GM12878 (cell line): ENCODE data around the gene ELMO3. TPM values are rescaled to one million over a fixed set of nuclear protein-coding genes. Genes with fewer than 3 reads are reported as not detected.

ENCODE experiments used
- ATAC-seq: fragments of 200-7000 bp; cut with Tn5 transposase; 3 replicates; pipeline ENCODE4 v1.9.1; 2020; ENCODE audit warnings: mild to moderate bottlenecking, moderate library complexity
- BruUV-seq: library from RNA; stranded (reverse); fragments of 400-500 nt; replicated peaks from 2 replicates; lab custom pipeline; 2021; lab: Mats Ljungman, UMichigan
- CTCF ChIA-PET: fragments of 300-600 bp; sonication (Branson Sonifier 250); formaldehyde crosslinking; extraction: SDS; loops from one replicate; lab custom pipeline; 2021; ENCODE audit warnings: inconsistent platforms; lab: Yijun Ruan, JAX
- POLR2A ChIA-PET: fragments of 350-600 bp; formaldehyde crosslinking; extraction: SDS; loops from one replicate; lab custom pipeline; 2021; ENCODE audit warnings: inconsistent platforms; lab: Charles Lee
- RAD21 ChIA-PET: fragments of 300-600 bp; sonication (Branson Sonifier 250); formaldehyde crosslinking; loops from one replicate; lab custom pipeline; 2023; ENCODE audit warnings: antibody characterized with exemption; ENCODE audit not compliant: unreplicated experiment; lab: Charles Lee
- SMC1A ChIA-PET: fragments of 300-600 bp; sonication (Branson Sonifier 250); formaldehyde crosslinking; loops from one replicate; lab custom pipeline; 2023; ENCODE audit not compliant: unreplicated experiment, uncharacterized antibody; lab: Charles Lee
- DNase-seq: peaks from one replicate; pipeline ENCODE4 v3.0.0-alpha.2; 2011; ENCODE audit warnings: low read depth, low spot score
- FAIRE-seq: peaks from 3 replicates; lab custom pipeline; 2011; peaks lifted over from hg19 to GRCh38; lab: Jason Lieb, UNC
- H2AFZ ChIP-seq: 2 replicates; pipeline ENCODE4 v1.6.0; 2011; ENCODE audit warnings: low read depth, low read length, control low read depth; ENCODE audit not compliant: control insufficient read depth
- H3K27ac ChIP-seq: 2 replicates; pipeline ENCODE4 v1.5.1; 2011; ENCODE audit warnings: control low read depth; ENCODE audit not compliant: control insufficient read depth, insufficient read depth
- H3K27me3 ChIP-seq, 2 experiments: replicated peaks in 1 of 2; 2 replicates each; pipeline versions ENCODE4 v1.6.0 to v1.6.1; 2011; ENCODE audit warnings: low read length in 1 of 2; ENCODE audit not compliant: control insufficient read depth in 2 of 2, insufficient read depth in 2 of 2
- H3K36me3 ChIP-seq, 2 experiments: 2 replicates each; pipeline ENCODE4 v1.5.1; 2011; ENCODE audit warnings: low read length in 1 of 2; ENCODE audit not compliant: control insufficient read depth in 2 of 2, insufficient read depth in 2 of 2
- H3K4me1 ChIP-seq: 2 replicates; pipeline ENCODE4 v1.6.1; 2011; ENCODE audit warnings: mild to moderate bottlenecking, low read length, moderate library complexity, mixed read lengths; ENCODE audit not compliant: control insufficient read depth, insufficient read depth
- H3K4me2 ChIP-seq: 2 replicates; pipeline ENCODE4 v1.6.0; 2011; ENCODE audit warnings: control low read depth; ENCODE audit not compliant: control insufficient read depth, insufficient read depth
- H3K4me3 ChIP-seq: fragments of 200-600 bp; sonication (generic); 2 replicates; pipeline ENCODE4 v1.5.1; 2016
- H3K79me2 ChIP-seq: 2 replicates; pipeline ENCODE4 v1.6.0; 2011; ENCODE audit warnings: low read length; ENCODE audit not compliant: control insufficient read depth, insufficient read depth
- H3K9ac ChIP-seq: 2 replicates; pipeline ENCODE4 v1.8.0; 2011; ENCODE audit warnings: low read length, control low read depth, mixed read lengths; ENCODE audit not compliant: control insufficient read depth, insufficient read depth
- H3K9me3 ChIP-seq: replicated peaks from 3 replicates; pipeline ENCODE4 v1.5.1; 2011; ENCODE audit warnings: mild to moderate bottlenecking, low read length; ENCODE audit not compliant: control insufficient read depth, insufficient read depth
- H4K20me1 ChIP-seq: 2 replicates; pipeline ENCODE4 v1.6.0; 2011; ENCODE audit not compliant: control insufficient read depth, insufficient read depth
- BCL11A ChIP-seq: IDR thresholded peaks from 2 replicates; pipeline ENCODE4 v1.6.1; 2011; ENCODE audit warnings: low read depth, low read length
- CBX3 ChIP-seq: fragments of 200-600 bp; sonication (generic); IDR thresholded peaks from 2 replicates; pipeline ENCODE4 v1.6.1; 2016; ENCODE audit warnings: low read depth, borderline replicate concordance
- GABPA ChIP-seq: IDR thresholded peaks from 2 replicates; pipeline ENCODE4 v1.6.1; 2014; ENCODE audit warnings: antibody characterized with exemption, low read depth, mild to moderate bottlenecking, inconsistent platforms
- HCFC1 ChIP-seq: fragments of 150-350 bp; IDR thresholded peaks from 2 replicates; pipeline ENCODE4 v1.6.1; 2014; ENCODE audit warnings: low read length
- MEF2A ChIP-seq: IDR thresholded peaks from 2 replicates; pipeline ENCODE4 v1.6.1; 2011; ENCODE audit warnings: low read depth, mild to moderate bottlenecking, low read length, moderate library complexity; ENCODE audit not compliant: insufficient read depth
- MLLT1 ChIP-seq: fragments of 450-650 bp; IDR thresholded peaks from 2 replicates; pipeline ENCODE4 v1.6.1; 2016; ENCODE audit warnings: mild to moderate bottlenecking
- MTA3 ChIP-seq: IDR thresholded peaks from 2 replicates; pipeline ENCODE4 v1.6.1; 2012; ENCODE audit warnings: low read length, inconsistent platforms, borderline replicate concordance
- RB1 ChIP-seq: fragments of 450-650 bp; formaldehyde crosslinking; IDR thresholded peaks from 2 replicates; pipeline ENCODE4 v1.6.1; 2017; ENCODE audit warnings: mild to moderate bottlenecking, borderline replicate concordance
- SMAD5 ChIP-seq: IDR thresholded peaks from 2 replicates; pipeline ENCODE4 v1.6.1; 2016; ENCODE audit warnings: antibody characterized with exemption, low read depth
- SUPT20H ChIP-seq: IDR thresholded peaks from 2 replicates; pipeline ENCODE4 v1.6.1; 2011; ENCODE audit warnings: low read depth, mild to moderate bottlenecking, low read length, moderate library complexity, borderline replicate concordance; ENCODE audit not compliant: control insufficient read depth
- ZNF687 ChIP-seq: fragments of 450-650 bp; IDR thresholded peaks from 2 replicates; pipeline ENCODE4 v1.6.1; 2017; ENCODE audit warnings: mild to moderate bottlenecking, moderate library complexity
- WGBS: methylation state at CpG from one replicate; pipeline ENCODE4 v1.1.6; 2016; ENCODE audit warnings: low lambda C conversion rate; ENCODE audit not compliant: insufficient replicate concordance, insufficient coverage; ENCODE audit errors: missing lambda C conversion rate; 5-methylcytosine and 5-hydroxymethylcytosine counted together
- in situ Hi-C: fragments of 300-500 bp; cut with MboI; formaldehyde crosslinking; loops from 9 replicates; pipeline ENCODE4 v1.14.3; 2018; ENCODE audit warnings: mixed read lengths
- intact Hi-C: fragments of 100-400 bp; cut with micrococcal nuclease; formaldehyde crosslinking; loops from one replicate; pipeline ENCODE4 v1.14.2; 2022; ENCODE audit not compliant: unreplicated experiment
- polyA plus RNA-seq, 11 experiments: library from polyadenylated mRNA; depleted of rRNA in 4 of 11; unstranded in 6 of 11; stranded (reverse) in 5 of 11; fragments of >200 nt; fragmentation: Nextera tagmentation in 4 of 11; fragmentation: Illumina TruSeq in 1 of 11; extraction: Ambion mirVana in 4 of 11; extraction: Trizol in 1 of 11; gene quantifications; 1 replicate in 1 of 11; 2 replicates in 10 of 11; pipeline versions ENCODE4 v1.2.1 to v1.2.3, GENCODE V29; 2011 to 2016; ENCODE audit warnings: inconsistent platforms in 2 of 11, missing spikeins in 2 of 11, low read depth in 1 of 11
- total RNA-seq, 4 experiments: library from RNA; depleted of rRNA in 3 of 4; stranded (reverse); fragments of >200 nt in 3 of 4; fragmentation: Illumina TruSeq in 1 of 4; extraction: Trizol in 1 of 4; gene quantifications; 2 replicates each; pipeline versions ENCODE4 v1.2.1 to v1.2.3, GENCODE V29; 2013 to 2021
- TF ChIP-seq, protein P1 (sequence below): IDR thresholded peaks from 2 replicates; pipeline ENCODE4 v1.6.1; 2011; ENCODE audit warnings: borderline replicate concordance, low read depth, mild to moderate bottlenecking, moderate library complexity, low read length; ENCODE audit not compliant: insufficient read depth, poor library complexity, severe bottlenecking

The ELMO3 gene
- total and polyA plus RNA-seq, 10 of the 15 experiments (the other 5 are each of a cell fraction or from before 2014, with no cell fraction given) = 0.05 to 4.7 (median 0.96) TPM; not detected in 1

GRCh38 chr16:67170168-67170948 lies 28.6 kb upstream of the ELMO3 start, which contains the start of gene NOL3 (continued):
- TF ChIP-seq MLLT1 (no peak), RB1 (no peak), MTA3 (no peak), CBX3 (no peak), SUPT20H (no peak), GABPA (no peak)
- TF ChIP-seq, all 136 proteins: peak for 26

DNA sequence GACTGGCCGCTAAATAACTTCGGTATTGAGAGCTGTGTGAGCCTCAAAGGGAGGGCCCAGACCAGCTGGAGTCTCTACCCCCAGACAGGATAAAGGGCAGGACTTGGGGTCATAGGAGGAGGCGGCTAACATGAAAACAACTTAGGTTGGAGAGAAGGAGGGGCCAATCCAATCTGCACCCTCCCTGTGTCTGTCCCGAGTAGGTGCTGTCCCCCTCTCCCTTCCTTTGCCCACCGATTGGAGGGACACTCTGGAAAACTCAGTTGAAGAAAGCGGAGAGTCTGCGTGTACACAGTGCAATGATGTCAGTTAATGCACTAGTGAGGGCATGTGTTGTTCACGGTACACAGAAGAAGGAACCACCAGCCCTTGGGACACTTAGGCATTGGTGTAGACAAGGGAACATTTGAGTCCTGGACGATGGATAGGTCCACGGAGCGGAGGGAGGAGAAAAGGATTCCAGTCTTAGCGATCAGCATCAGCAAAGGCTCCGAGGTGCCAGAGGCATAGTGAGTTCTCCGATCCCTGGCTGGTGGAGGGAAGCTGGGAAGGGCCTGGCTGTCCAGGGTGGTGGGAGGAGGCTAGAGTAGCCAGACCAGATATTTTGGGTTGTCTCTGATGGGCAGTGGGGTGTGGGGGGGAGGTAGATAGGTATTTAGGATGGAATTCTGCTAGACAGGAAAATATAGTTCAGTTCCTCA lies 27.8 kb upstream of the ELMO3 start:
- peak; percentile 12 for ATAC-seq
- H3K4me2 ChIP-seq = peak overlapping the region; percentile 95
- CTCF ChIA-PET = interaction anchor here (0.8 to 5.4 kb wide), 11 partner anchors 8 to 215 kb away, joined by 3 to 60 read pairs (median 5); partner anchors contain the start of genes B3GNT9, EXOC3L1, FBXL8 and MATCAP1
- POLR2A ChIA-PET = interaction anchor here (0.7 to 10.9 kb wide), 8 partner anchors 10 to 153 kb away, joined by 3 to 137 read pairs (median 4); partner anchors contain the start of genes FBXL8, FHOD1, HSF4 and TRADD
- RAD21 ChIA-PET = interaction anchor here (0.9 to 4.1 kb wide), 10 partner anchors 9 to 153 kb away, joined by 3 to 48 read pairs (median 4); partner anchors contain the start of genes E2F4, FBXL8, FHOD1 and TMEM208
- peak overlapping the region; percentile 69; the same call in 1 of the 2 replicates for H3K9ac ChIP-seq
- no peaks in the 10 kb centered on the region for H4K20me1 ChIP-seq
- peak overlapping the region; percentile 74 for H2AFZ ChIP-seq
- SMC1A ChIA-PET = interaction anchor here (1.0 to 4.1 kb wide), 3 partner anchors 12 to 153 kb away, joined by 3 to 48 read pairs (median 6); partner anchors contain the start of genes FBXL8 and TRADD
- no peak for DNase-seq
- FAIRE-seq = peak; percentile 41
- H3K9me3 ChIP-seq = no peaks in the 10 kb centered on the region
- H3K36me3 ChIP-seq = no peaks in the 10 kb centered on the region
- no peaks in the 10 kb centered on the region for H3K79me2 ChIP-seq
- peaks cover 0 to 5% of the 10 kb centered on the region in 2 experiments; a peak in 2 of 4 replicates for H3K27me3 ChIP-seq
- H3K4me1 ChIP-seq = peaks cover 43% of the 10 kb centered on the region
- WGBS = 67% methylated on average over 14 of the region's 14 CpGs
- BruUV-seq = TSS peak; percentile 58
- intact Hi-C loops (no loop called here), in situ Hi-C loops (no loop called here)
- peak overlapping the region; percentile 73 for H3K4me3 ChIP-seq
- peak overlapping the region; percentile 50 for H3K27ac ChIP-seq
- 0 out of 2 replicates have a peak, but pooled peaks have one; percentile 47 for TF ChIP-seq ZNF687
- no peak for TF ChIP-seq BCL11A
- TF ChIP-seq, protein P1, sequence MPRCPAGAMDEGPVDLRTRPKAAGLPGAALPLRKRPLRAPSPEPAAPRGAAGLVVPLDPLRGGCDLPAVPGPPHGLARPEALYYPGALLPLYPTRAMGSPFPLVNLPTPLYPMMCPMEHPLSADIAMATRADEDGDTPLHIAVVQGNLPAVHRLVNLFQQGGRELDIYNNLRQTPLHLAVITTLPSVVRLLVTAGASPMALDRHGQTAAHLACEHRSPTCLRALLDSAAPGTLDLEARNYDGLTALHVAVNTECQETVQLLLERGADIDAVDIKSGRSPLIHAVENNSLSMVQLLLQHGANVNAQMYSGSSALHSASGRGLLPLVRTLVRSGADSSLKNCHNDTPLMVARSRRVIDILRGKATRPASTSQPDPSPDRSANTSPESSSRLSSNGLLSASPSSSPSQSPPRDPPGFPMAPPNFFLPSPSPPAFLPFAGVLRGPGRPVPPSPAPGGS = no peak
- no peak for TF ChIP-seq MEF2A
- TF ChIP-seq HCFC1 = no peak
- TF ChIP-seq SMAD5 = no peak
